ENCODE data around the gene CBL. TPM values are rescaled to one million over a fixed set of nuclear protein-coding genes. Genes with fewer than 3 reads are reported as not detected.
"Not testable (repeated sequence)": the region's sequence is repeated elsewhere in the genome, so short reads cannot be mapped to it uniquely, and the experiment has no call there.

The CBL gene
- polyA plus RNA-seq, 1 of the 3 experiments (the other 2 are of a cell fraction), result 9.5 TPM

- 94% methylated on average over 6 of the region's 6 CpGs for WGBS (ENCODE audit: low lambda C conversion rate)
- no peaks in the 10 kb centered on the region for H3K9me3 ChIP-seq
- no peak overlapping the region for H2AFZ ChIP-seq (ENCODE audit: low read depth)
- no peaks in the 10 kb centered on the region for H3K36me3 ChIP-seq (replicated peaks in 1 of 2; ENCODE audit: control insufficient read depth in 1 of 2, insufficient read depth in 2 of 2, low read length in 1 of 2)
- H3K79me2 ChIP-seq (ENCODE audit: insufficient read depth), result no peaks in the 10 kb centered on the region
- no peaks in the 10 kb centered on the region for H4K20me1 ChIP-seq (ENCODE audit: insufficient read depth)
- H3K4me2 ChIP-seq, result no peak overlapping the region
- H3K4me3 ChIP-seq (ENCODE audit: low read depth in 2 of 2, low read length in 1 of 2), result no peak overlapping the region
- no peak overlapping the region for H3K9ac ChIP-seq
- no peak for DNase-seq
- H3F3A ChIP-seq (replicated peaks; ENCODE audit: insufficient read depth), result no peaks in the 10 kb centered on the region
- no peak overlapping the region for H3K27ac ChIP-seq (ENCODE audit: low read depth in 2 of 2, low read length in 1 of 2)
- H3K9me2 ChIP-seq, result no peaks in the 10 kb centered on the region
- no peaks in the 10 kb centered on the region for H3K4me1 ChIP-seq (ENCODE audit: control insufficient read depth in 1 of 2, insufficient read depth in 2 of 2, low read depth in 1 of 2, low read length in 1 of 2)
- ChIA-PET CTCF (interaction anchor here (1.0 to 4.6 kb wide), 3 partner anchors 45 to 124 kb away, joined by 3 to 48 read pairs (median 11); no protein-coding TSS in a partner anchor), POLR2A (no interaction called here)
- no peaks in the 10 kb centered on the region for H3K27me3 ChIP-seq (ENCODE audit: insufficient read depth)
- no peak for TF ChIP-seq NFIC (IDR thresholded peaks at IDR 0.05; ENCODE audit: borderline replicate concordance)
- TF ChIP-seq, protein P1, sequence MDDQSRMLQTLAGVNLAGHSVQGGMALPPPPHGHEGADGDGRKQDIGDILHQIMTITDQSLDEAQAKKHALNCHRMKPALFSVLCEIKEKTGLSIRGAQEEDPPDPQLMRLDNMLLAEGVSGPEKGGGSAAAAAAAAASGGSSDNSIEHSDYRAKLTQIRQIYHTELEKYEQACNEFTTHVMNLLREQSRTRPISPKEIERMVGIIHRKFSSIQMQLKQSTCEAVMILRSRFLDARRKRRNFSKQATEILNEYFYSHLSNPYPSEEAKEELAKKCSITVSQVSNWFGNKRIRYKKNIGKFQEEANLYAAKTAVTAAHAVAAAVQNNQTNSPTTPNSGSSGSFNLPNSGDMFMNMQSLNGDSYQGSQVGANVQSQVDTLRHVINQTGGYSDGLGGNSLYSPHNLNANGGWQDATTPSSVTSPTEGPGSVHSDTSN (IDR thresholded peaks at IDR 0.05), result no peak
- TF ChIP-seq TCF12 (IDR thresholded peaks at IDR 0.05), result no peak
- no peak for TF ChIP-seq MXI1 (IDR thresholded peaks at IDR 0.05; ENCODE audit: low read depth, low read length)
- TF ChIP-seq FOXJ3 (CRISPR knock-in tag; IDR thresholded peaks at IDR 0.05), result no peak
- TF ChIP-seq MAX (IDR thresholded peaks at IDR 0.05; ENCODE audit: low read depth), result no peak
- no peak for TF ChIP-seq TEAD4 (IDR thresholded peaks at IDR 0.05; ENCODE audit: borderline replicate concordance, insufficient read depth)
- no peak for TF ChIP-seq SMC3 (IDR thresholded peaks at IDR 0.05; ENCODE audit: low read depth, low read length)
- TF ChIP-seq RCOR1 (IDR thresholded peaks at IDR 0.05; ENCODE audit: low read length), result no peak
- TF ChIP-seq USF1 (IDR thresholded peaks at IDR 0.05; ENCODE audit: borderline replicate concordance, low read depth), result no peak
Observed at GRCh38 chr11:119198925-119199324, 7.2 kb upstream of the CBL start.

DNA sequence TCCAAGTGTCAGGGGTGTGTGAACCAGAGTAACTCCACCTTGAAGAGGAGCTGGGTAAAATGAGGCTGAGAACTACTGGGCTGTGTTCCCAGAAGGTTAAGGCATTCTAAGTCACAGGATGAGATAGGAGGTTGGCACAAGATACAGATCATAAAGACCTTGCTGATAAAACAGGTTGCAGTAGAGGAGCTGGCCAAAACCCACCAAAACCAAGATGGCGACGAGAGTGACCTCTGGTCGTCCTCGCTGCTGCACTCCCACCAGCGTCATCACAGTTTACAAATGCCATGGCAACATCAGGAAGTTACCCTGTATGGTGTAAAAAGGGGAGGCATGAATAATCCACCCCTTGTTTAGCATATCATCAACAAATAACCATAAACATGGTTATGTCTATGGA is 4.9 kb upstream of the CBL start:
- H3K27ac ChIP-seq (ENCODE audit: low read depth in 2 of 2, low read length in 1 of 2); DNase-seq; POLR2A ChIA-PET; H3K9ac ChIP-seq; H3F3A ChIP-seq (replicated peaks; ENCODE audit: insufficient read depth); H3K4me3 ChIP-seq (ENCODE audit: low read depth in 2 of 2, low read length in 1 of 2); H3K9me3 ChIP-seq; H3K9me2 ChIP-seq; H3K36me3 ChIP-seq (replicated peaks in 1 of 2; ENCODE audit: control insufficient read depth in 1 of 2, insufficient read depth in 2 of 2, low read length in 1 of 2); H3K79me2 ChIP-seq (ENCODE audit: insufficient read depth); H4K20me1 ChIP-seq (ENCODE audit: insufficient read depth); H3K4me1 ChIP-seq (ENCODE audit: control insufficient read depth in 1 of 2, insufficient read depth in 2 of 2, low read depth in 1 of 2, low read length in 1 of 2); H3K4me2 ChIP-seq; H2AFZ ChIP-seq (ENCODE audit: low read depth); H3K27me3 ChIP-seq (ENCODE audit: insufficient read depth): not testable (repeated sequence)
- WGBS (ENCODE audit: low lambda C conversion rate), result 93% methylated on average over 5 of the region's 5 CpGs
- CTCF ChIA-PET, result interaction anchor here (1.6 to 3.1 kb wide), 4 partner anchors 11 to 122 kb away, joined by 3 to 11 read pairs (median 7); no protein-coding TSS in a partner anchor

- Histone ChIP-seq H3K27me3 (ENCODE audit: insufficient read depth) (no peaks in the 10 kb centered on the region), H3K27ac (ENCODE audit: low read depth in 2 of 2, low read length in 1 of 2) (no peak overlapping the region), H3K4me1 (ENCODE audit: control insufficient read depth in 1 of 2, insufficient read depth in 2 of 2, low read depth in 1 of 2, low read length in 1 of 2) (peaks cover 5 to 6% of the 10 kb centered on the region in 2 experiments; a peak in 3 of 4 replicates), H3K4me2 (no peak overlapping the region), H3K9me3 (no peaks in the 10 kb centered on the region), H3K79me2 (ENCODE audit: insufficient read depth) (peaks cover 13% of the 10 kb centered on the region), H4K20me1 (ENCODE audit: insufficient read depth) (peaks cover 8% of the 10 kb centered on the region), H3K9ac (no peak overlapping the region), H3K4me3 (ENCODE audit: low read depth in 2 of 2, low read length in 1 of 2) (no peak overlapping the region), H2AFZ (ENCODE audit: low read depth) (no peak overlapping the region), H3K9me2 (no peaks in the 10 kb centered on the region), H3F3A (replicated peaks; ENCODE audit: insufficient read depth) (peaks cover 2% of the 10 kb centered on the region), H3K36me3 (replicated peaks in 1 of 2; ENCODE audit: control insufficient read depth in 1 of 2, insufficient read depth in 2 of 2, low read length in 1 of 2) (no peaks in the 10 kb centered on the region)
- POLR2A ChIA-PET, result no interaction called here
- WGBS (ENCODE audit: low lambda C conversion rate), result 82% methylated on average over 7 of the region's 7 CpGs
- CTCF ChIA-PET, result interaction anchor here (0.6 to 1.1 kb wide), 4 partner anchors 15 to 81 kb away, joined by 3 to 4 read pairs (median 3); partner anchors contain the start of genes HINFP and NLRX1
- TF ChIP-seq TEAD4 (IDR thresholded peaks at IDR 0.05; ENCODE audit: borderline replicate concordance, insufficient read depth) (no peak), EP300 (IDR thresholded peaks at IDR 0.05; ENCODE audit: borderline replicate concordance in 1 of 2, low read depth in 1 of 2, low read length in 1 of 2) (no peak), EZH2phosphoT487 (IDR thresholded peaks at IDR 0.05; ENCODE audit: borderline replicate concordance, low read depth) (no peak), MEF2A (IDR thresholded peaks at IDR 0.05; ENCODE audit: borderline replicate concordance, low read depth) (no peak), SMC3 (IDR thresholded peaks at IDR 0.05; ENCODE audit: low read depth, low read length) (no peak), FOXM1 (IDR thresholded peaks at IDR 0.05; ENCODE audit: low read depth) (no peak)
- TF ChIP-seq, protein P2, sequence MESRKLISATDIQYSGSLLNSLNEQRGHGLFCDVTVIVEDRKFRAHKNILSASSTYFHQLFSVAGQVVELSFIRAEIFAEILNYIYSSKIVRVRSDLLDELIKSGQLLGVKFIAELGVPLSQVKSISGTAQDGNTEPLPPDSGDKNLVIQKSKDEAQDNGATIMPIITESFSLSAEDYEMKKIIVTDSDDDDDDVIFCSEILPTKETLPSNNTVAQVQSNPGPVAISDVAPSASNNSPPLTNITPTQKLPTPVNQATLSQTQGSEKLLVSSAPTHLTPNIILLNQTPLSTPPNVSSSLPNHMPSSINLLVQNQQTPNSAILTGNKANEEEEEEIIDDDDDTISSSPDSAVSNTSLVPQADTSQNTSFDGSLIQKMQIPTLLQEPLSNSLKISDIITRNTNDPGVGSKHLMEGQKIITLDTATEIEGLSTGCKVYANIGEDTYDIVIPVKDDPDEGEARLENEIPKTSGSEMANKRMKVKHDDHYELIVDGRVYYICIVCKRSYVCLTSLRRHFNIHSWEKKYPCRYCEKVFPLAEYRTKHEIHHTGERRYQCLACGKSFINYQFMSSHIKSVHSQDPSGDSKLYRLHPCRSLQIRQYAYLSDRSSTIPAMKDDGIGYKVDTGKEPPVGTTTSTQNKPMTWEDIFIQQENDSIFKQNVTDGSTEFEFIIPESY (IDR thresholded peaks at IDR 0.05; ENCODE audit: borderline replicate concordance, low read depth), result no peak
- no peak for DNase-seq
Observed at GRCh38 chr11:119202554-119202953, 3.6 kb upstream of the CBL start.
